Fibroblast of lung (primary cell): ENCODE measurements around the gene IGIP. TPM values are rescaled to one million over a fixed set of nuclear protein-coding genes. Genes with fewer than 3 reads are reported as not detected.

Source experiments
- DNase-seq, 2 donors: peaks; one replicate each; pipeline versions ENCODE4 v3.0.0 to v3.0.0-alpha.2; 2010; ENCODE audit warnings: low read depth in 2 of 2
- H2AFZ ChIP-seq: 2 replicates; pipeline ENCODE4 v1.5.1; 2012; ENCODE audit warnings: low read length, control low read depth, inconsistent platforms
- H3K27ac ChIP-seq: 2 replicates; pipeline ENCODE4 v1.5.1; 2011; ENCODE audit warnings: low read length, control low read depth; ENCODE audit not compliant: insufficient read depth
- H3K27me3 ChIP-seq: 2 replicates; pipeline ENCODE4 v1.5.1; 2011; ENCODE audit warnings: mild to moderate bottlenecking, low read length; ENCODE audit not compliant: control insufficient read depth, insufficient read depth
- H3K36me3 ChIP-seq: 2 replicates; pipeline ENCODE4 v1.5.1; 2011; ENCODE audit warnings: low read length; ENCODE audit not compliant: control insufficient read depth, insufficient read depth
- H3K4me1 ChIP-seq: 2 replicates; pipeline ENCODE4 v1.5.1; 2011; ENCODE audit warnings: low read length; ENCODE audit not compliant: control insufficient read depth, insufficient read depth; ENCODE audit errors: extremely low read depth
- H3K4me2 ChIP-seq: 2 replicates; pipeline ENCODE4 v1.5.1; 2011; ENCODE audit warnings: low read length, control low read depth; ENCODE audit not compliant: insufficient read depth; ENCODE audit errors: extremely low read depth
- H3K4me3 ChIP-seq, 4 experiments: fragments of 200-600 bp in 1 of 4; sonication (generic) in 1 of 4; replicated peaks in 1 of 4; 2 replicates each; pipeline ENCODE4 v1.5.1; 2011 to 2016; ENCODE audit warnings: low read length in 4 of 4, low read depth in 3 of 4, mild to moderate bottlenecking in 3 of 4, control low read depth in 2 of 4, inconsistent platforms in 1 of 4, mixed read lengths in 1 of 4; ENCODE audit not compliant: insufficient read depth in 1 of 4; ENCODE audit errors: control extremely low read depth in 1 of 4
- H3K79me2 ChIP-seq: 2 replicates; pipeline ENCODE4 v1.5.1; 2012; ENCODE audit warnings: mild to moderate bottlenecking, low read length, inconsistent platforms; ENCODE audit not compliant: control insufficient read depth, insufficient read depth
- H3K9ac ChIP-seq: 2 replicates; pipeline ENCODE4 v1.5.1; 2011; ENCODE audit warnings: mild to moderate bottlenecking, low read length, control low read depth; ENCODE audit not compliant: insufficient read depth
- H3K9me3 ChIP-seq: 2 replicates; pipeline ENCODE4 v1.5.1; 2012; ENCODE audit warnings: low read depth, low read length; ENCODE audit not compliant: control insufficient read depth, insufficient read depth
- H4K20me1 ChIP-seq: 2 replicates; pipeline ENCODE4 v1.5.1; 2011; ENCODE audit warnings: low read length; ENCODE audit not compliant: control insufficient read depth, insufficient read depth; ENCODE audit errors: extremely low read depth
- EZH2 ChIP-seq: IDR thresholded peaks from 2 replicates; pipeline ENCODE4 v1.5.1; 2012; ENCODE audit warnings: low read length, control low read depth, mild to moderate bottlenecking; ENCODE audit errors: missing control alignments
- polyA plus RNA-seq, 2 donors: library from polyadenylated mRNA; depleted of rRNA in 1 of 2; stranded (reverse) in 1 of 2; unstranded in 1 of 2; fragments of >200 nt; gene quantifications; 2 replicates each; pipeline ENCODE4 v1.2.1, GENCODE V29; 2011 to 2012; ENCODE audit warnings: missing spikeins in 1 of 2
- total RNA-seq: library from RNA; depleted of rRNA; stranded (reverse); fragments of >200 nt; gene quantifications from 2 replicates; pipeline ENCODE4 v1.2.1, GENCODE V29; 2014
- TF ChIP-seq, protein P1 (sequence below), 2 donors: IDR thresholded peaks in 1 of 2; conservative IDR thresholded peaks in 1 of 2; 1 replicate in 1 of 2; 2 replicates in 1 of 2; pipeline ENCODE4 v1.5.1; 2011 to 2012; ENCODE audit warnings: low read length in 2 of 2, control low read depth in 1 of 2, inconsistent platforms in 1 of 2, low read depth in 1 of 2, mild to moderate bottlenecking in 1 of 2

IGIP gene
- total and polyA plus RNA-seq, 2 donors (not counting 1 experiment from before 2014, with no cell fraction given): 3.8 to 11.7 TPM

- H3K79me2 ChIP-seq: peaks cover 44% of the 10 kb centered on the region
- peak overlapping the region; percentile 83 for H3K9ac ChIP-seq
- H3K4me2 ChIP-seq: peak overlapping the region; percentile 42
- H3K27me3 ChIP-seq: no peaks in the 10 kb centered on the region
- no peaks in the 10 kb centered on the region for H3K9me3 ChIP-seq
- H3K36me3 ChIP-seq: no peaks in the 10 kb centered on the region
- H3K4me1 ChIP-seq: peaks cover 2% of the 10 kb centered on the region
- TF ChIP-seq, protein P1, sequence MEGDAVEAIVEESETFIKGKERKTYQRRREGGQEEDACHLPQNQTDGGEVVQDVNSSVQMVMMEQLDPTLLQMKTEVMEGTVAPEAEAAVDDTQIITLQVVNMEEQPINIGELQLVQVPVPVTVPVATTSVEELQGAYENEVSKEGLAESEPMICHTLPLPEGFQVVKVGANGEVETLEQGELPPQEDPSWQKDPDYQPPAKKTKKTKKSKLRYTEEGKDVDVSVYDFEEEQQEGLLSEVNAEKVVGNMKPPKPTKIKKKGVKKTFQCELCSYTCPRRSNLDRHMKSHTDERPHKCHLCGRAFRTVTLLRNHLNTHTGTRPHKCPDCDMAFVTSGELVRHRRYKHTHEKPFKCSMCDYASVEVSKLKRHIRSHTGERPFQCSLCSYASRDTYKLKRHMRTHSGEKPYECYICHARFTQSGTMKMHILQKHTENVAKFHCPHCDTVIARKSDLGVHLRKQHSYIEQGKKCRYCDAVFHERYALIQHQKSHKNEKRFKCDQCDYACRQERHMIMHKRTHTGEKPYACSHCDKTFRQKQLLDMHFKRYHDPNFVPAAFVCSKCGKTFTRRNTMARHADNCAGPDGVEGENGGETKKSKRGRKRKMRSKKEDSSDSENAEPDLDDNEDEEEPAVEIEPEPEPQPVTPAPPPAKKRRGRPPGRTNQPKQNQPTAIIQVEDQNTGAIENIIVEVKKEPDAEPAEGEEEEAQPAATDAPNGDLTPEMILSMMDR (conservative IDR thresholded peaks at IDR 0.05 in 1 of 2, IDR thresholded peaks at IDR 0.05 in 1 of 2; ENCODE audit: low read depth in 1 of 2, low read length in 2 of 2): no peak
- TF ChIP-seq EZH2: no peak
- peak; percentile 90 to 91 for DNase-seq
- H2AFZ ChIP-seq: peak overlapping the region; percentile 51
- H3K27ac ChIP-seq: peak overlapping the region; percentile 80
- no peaks in the 10 kb centered on the region for H4K20me1 ChIP-seq
- peak overlapping the region; percentile 69 to 86 (median 80) for H3K4me3 ChIP-seq
Measured at GRCh38 chr5:140107312-140108092, 18.2 kb upstream of the IGIP start.

DNA sequence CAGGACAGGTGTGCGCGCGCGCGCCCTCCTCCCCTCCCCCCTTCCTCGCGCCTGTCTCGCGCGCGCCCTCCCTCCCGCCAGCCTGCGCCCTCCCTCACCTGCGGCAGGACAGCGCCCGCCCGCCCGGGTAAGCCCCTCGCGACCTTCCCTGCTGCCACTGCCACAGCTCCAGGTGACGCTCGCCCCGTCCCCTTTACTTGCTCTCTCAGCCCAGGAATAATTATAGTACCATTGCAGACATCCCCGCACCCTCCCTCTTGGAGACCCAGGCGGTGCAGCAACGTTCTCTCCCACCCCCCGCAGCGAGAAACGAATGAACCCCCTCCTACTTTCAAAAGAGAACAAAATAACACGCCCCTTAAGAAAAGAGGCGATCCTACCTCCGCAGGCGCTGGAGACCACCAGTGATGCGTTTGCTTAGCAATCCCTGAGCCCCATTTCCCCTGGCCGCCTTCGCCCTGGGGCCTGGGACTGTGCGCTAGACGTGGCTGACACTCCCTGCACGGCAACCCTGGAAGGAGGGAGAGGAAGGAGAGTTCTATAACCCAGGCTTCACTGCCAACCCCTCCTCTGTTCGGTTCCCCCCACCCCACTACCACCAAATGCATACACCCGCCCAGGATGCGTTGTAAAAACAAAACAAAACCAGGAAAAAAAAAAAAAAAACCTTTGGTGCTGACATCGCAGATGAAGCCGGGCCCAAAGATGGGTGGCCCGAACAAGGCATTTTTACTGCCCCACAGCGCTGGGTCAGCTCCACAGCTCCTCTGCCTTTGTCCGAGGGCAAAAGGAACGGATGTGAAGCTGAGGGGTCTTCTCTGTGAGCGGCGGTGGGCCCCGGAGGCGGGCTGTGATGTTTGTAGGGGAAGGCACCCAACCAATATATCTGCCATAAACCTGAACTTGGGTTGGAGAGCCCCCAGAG lies 17.4 kb upstream of the IGIP start:
- H3K4me1 ChIP-seq: peaks cover 4% of the 10 kb centered on the region
- peak overlapping the region; percentile 83 for H3K9ac ChIP-seq
- DNase-seq: no peak
- H3K36me3 ChIP-seq: no peaks in the 10 kb centered on the region
- peak overlapping the region; percentile 69 to 86 (median 80) for H3K4me3 ChIP-seq
- H2AFZ ChIP-seq: peak overlapping the region; percentile 25
- H3K27ac ChIP-seq: peak overlapping the region; percentile 80
- H3K27me3 ChIP-seq: no peaks in the 10 kb centered on the region
- H3K4me2 ChIP-seq: peak overlapping the region; percentile 90
- no peaks in the 10 kb centered on the region for H3K9me3 ChIP-seq
- H3K79me2 ChIP-seq: peaks cover 52% of the 10 kb centered on the region
- TF ChIP-seq, protein P1 (conservative IDR thresholded peaks at IDR 0.05 in 1 of 2, IDR thresholded peaks at IDR 0.05 in 1 of 2; ENCODE audit: low read depth in 1 of 2, low read length in 2 of 2): no peak
- TF ChIP-seq EZH2: no peak
- no peaks in the 10 kb centered on the region for H4K20me1 ChIP-seq
